CD4-positive, alpha-beta T cell (primary cell): ENCODE data around the gene GRIA4. TPM values are rescaled to one million over a fixed set of nuclear protein-coding genes. Genes with fewer than 3 reads are reported as not detected.

ENCODE experiments used
- ATAC-seq: fragments of 200-7000 bp; cut with Tn5 transposase; one replicate; pipeline ENCODE4 v1.10.0; 2022; ENCODE audit warnings: mild to moderate bottlenecking; ENCODE audit not compliant: poor library complexity
- CTCF ChIA-PET: fragments of 350-600 bp; sonication (Branson Sonifier 250); formaldehyde crosslinking; loops from one replicate; lab custom pipeline; 2021; ENCODE audit warnings: antibody characterized with exemption, inconsistent platforms; lab: Charles Lee
- POLR2A ChIA-PET: fragments of 350-600 bp; sonication (Branson Sonifier 250); formaldehyde crosslinking; loops from one replicate; lab custom pipeline; 2021; ENCODE audit warnings: antibody characterized with exemption, inconsistent platforms; lab: Charles Lee
- DNase-seq, 14 experiments: peaks; one replicate each; pipeline ENCODE4 v3.0.0-alpha.2; 2013 to 2020; ENCODE audit warnings: mixed read lengths in 2 of 14
- H3K27ac ChIP-seq, 2 donors: one replicate each; pipeline versions ENCODE4 v1.5.1 to v1.7.0; 2013; ENCODE audit warnings: low read length in 2 of 2, low read depth in 1 of 2, mild to moderate bottlenecking in 1 of 2
- H3K27me3 ChIP-seq, 2 experiments: 1 replicate in 1 of 2; 2 replicates in 1 of 2; pipeline versions ENCODE4 v1.6.1 to v1.7.0; 2013; ENCODE audit warnings: low read length in 2 of 2, control low read depth in 1 of 2, mild to moderate bottlenecking in 1 of 2, moderate library complexity in 1 of 2; ENCODE audit not compliant: insufficient read depth in 2 of 2, control insufficient read depth in 1 of 2
- H3K36me3 ChIP-seq: one replicate; pipeline ENCODE4 v1.6.1; 2013; ENCODE audit warnings: low read length, control low read depth; ENCODE audit not compliant: insufficient read depth
- H3K4me1 ChIP-seq: one replicate; pipeline ENCODE4 v1.6.1; 2013; ENCODE audit warnings: low read length, control low read depth; ENCODE audit not compliant: insufficient read depth
- H3K4me3 ChIP-seq: one replicate; pipeline ENCODE4 v1.5.1; 2013; ENCODE audit warnings: mild to moderate bottlenecking, low read length, moderate library complexity
- H3K9me3 ChIP-seq, 2 experiments: 1 replicate in 1 of 2; 2 replicates in 1 of 2; pipeline versions ENCODE4 v1.6.1 to v1.7.0; 2013; ENCODE audit warnings: low read length in 2 of 2, mild to moderate bottlenecking in 2 of 2, control low read depth in 1 of 2, moderate library complexity in 1 of 2; ENCODE audit not compliant: control insufficient read depth in 1 of 2, insufficient read depth in 1 of 2
- H3K27ac Mint-ChIP-seq: one replicate; pipeline ENCODE4 v1.8.0; 2020; ENCODE audit warnings: mixed read lengths
- H3K27me3 Mint-ChIP-seq: one replicate; pipeline ENCODE4 v1.8.0; 2021; ENCODE audit warnings: mixed read lengths
- H3K36me3 Mint-ChIP-seq: one replicate; pipeline ENCODE4 v1.8.0; 2021; ENCODE audit warnings: low read depth, mixed read lengths
- H3K4me1 Mint-ChIP-seq: one replicate; pipeline ENCODE4 v1.8.0; 2021; ENCODE audit warnings: low read depth, mixed read lengths
- H3K4me3 Mint-ChIP-seq: one replicate; pipeline ENCODE4 v1.8.0; 2020; ENCODE audit warnings: mild to moderate bottlenecking, mixed read lengths
- H3K9me3 Mint-ChIP-seq: one replicate; pipeline ENCODE4 v1.8.0; 2020; ENCODE audit warnings: mixed read lengths
- intact Hi-C, 2 experiments: fragments of 100-400 bp; cut with DNase I in 1 of 2; cut with micrococcal nuclease in 1 of 2; formaldehyde crosslinking; loops; one replicate each; pipeline versions ENCODE4 v1.15.1 to v1.9.0; 2023 to 2025; cut with DNase I, micrococcal nuclease
- total RNA-seq, 174 experiments: library from RNA in 2 of 174; stranded (reverse) in 2 of 174; gene quantifications; one replicate each; pipeline ENCODE4 v1.2.3 and lab custom pipeline; 2021 to 2026
- TF ChIP-seq, protein P1 (sequence below): fragments of 200-600 bp; IDR thresholded peaks from one replicate; pipeline ENCODE4 v1.8.0; 2022; ENCODE audit warnings: antibody characterized with exemption, mild to moderate bottlenecking

The GRIA4 gene
- total RNA-seq, 2 experiments from 2014 or later: not detected

DNA sequence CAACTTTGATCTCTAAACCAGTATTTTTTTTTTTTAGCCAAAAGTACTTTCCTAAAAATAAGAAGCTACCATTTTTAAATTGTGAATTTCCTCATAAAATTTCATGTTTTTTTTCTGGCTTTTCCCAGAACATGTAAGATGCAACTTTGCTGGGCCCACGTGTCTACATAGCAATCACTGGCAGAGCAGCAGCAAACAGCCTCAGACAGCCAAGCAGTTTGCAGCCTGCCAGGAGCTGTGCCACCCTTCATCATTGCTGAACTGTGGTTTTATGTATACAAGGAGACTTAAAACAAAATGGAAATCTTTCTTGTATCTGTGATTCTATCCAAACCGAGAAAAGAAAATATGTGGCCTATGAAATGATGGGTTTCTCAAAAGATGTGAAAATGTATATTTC is 110.2 kb downstream of the GRIA4 start:
- H3K4me1 ChIP-seq: no peaks in the 10 kb centered on the region
- H3K9me3 Mint-ChIP-seq: no peaks in the 10 kb centered on the region
- ATAC-seq (no peak), DNase-seq (no peak)
- H3K36me3 Mint-ChIP-seq: no peaks in the 10 kb centered on the region
- CTCF ChIA-PET: no interaction called here
- no peaks in the 10 kb centered on the region for H3K27me3 ChIP-seq
- no peaks in the 10 kb centered on the region for H3K9me3 ChIP-seq
- no peak overlapping the region for H3K4me3 ChIP-seq
- TF ChIP-seq, protein P1, sequence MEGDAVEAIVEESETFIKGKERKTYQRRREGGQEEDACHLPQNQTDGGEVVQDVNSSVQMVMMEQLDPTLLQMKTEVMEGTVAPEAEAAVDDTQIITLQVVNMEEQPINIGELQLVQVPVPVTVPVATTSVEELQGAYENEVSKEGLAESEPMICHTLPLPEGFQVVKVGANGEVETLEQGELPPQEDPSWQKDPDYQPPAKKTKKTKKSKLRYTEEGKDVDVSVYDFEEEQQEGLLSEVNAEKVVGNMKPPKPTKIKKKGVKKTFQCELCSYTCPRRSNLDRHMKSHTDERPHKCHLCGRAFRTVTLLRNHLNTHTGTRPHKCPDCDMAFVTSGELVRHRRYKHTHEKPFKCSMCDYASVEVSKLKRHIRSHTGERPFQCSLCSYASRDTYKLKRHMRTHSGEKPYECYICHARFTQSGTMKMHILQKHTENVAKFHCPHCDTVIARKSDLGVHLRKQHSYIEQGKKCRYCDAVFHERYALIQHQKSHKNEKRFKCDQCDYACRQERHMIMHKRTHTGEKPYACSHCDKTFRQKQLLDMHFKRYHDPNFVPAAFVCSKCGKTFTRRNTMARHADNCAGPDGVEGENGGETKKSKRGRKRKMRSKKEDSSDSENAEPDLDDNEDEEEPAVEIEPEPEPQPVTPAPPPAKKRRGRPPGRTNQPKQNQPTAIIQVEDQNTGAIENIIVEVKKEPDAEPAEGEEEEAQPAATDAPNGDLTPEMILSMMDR: no peak
- H3K27ac Mint-ChIP-seq: no peak overlapping the region
- H3K4me1 Mint-ChIP-seq: no peaks in the 10 kb centered on the region
- POLR2A ChIA-PET: no interaction called here
- H3K4me3 Mint-ChIP-seq: no peak overlapping the region
- H3K27ac ChIP-seq: no peak overlapping the region
- no peaks in the 10 kb centered on the region for H3K36me3 ChIP-seq
- intact Hi-C loops: no loop called here
- H3K27me3 Mint-ChIP-seq: no peaks in the 10 kb centered on the region

DNA sequence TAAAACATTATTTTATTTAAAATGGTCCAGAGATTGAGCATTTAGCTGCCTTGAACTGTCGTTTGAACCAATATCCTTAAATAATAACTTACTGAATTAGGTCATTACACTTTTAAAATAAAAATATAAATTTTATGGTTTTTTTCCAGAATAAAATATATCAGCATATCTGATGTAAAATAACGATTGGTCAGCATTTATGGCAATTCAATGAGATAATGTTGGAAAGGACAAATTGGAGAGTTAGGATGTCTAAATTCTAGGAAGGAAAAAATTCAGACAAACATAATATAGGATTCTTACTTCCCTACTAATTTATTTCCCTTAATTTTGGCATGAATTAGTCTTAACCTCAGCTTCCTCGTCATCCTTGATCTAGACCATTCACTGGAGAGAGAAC is 113.4 kb downstream of the GRIA4 start:
- no peak overlapping the region for H3K27ac ChIP-seq
- intact Hi-C loops: no loop called here
- no peak for ATAC-seq
- ChIA-PET POLR2A (no interaction called here), CTCF (no interaction called here)
- Mint-ChIP-seq H3K36me3 (no peaks in the 10 kb centered on the region), H3K4me1 (no peaks in the 10 kb centered on the region), H3K9me3 (peaks cover under 1% of the 10 kb centered on the region), H3K27ac (no peak overlapping the region), H3K4me3 (no peak overlapping the region), H3K27me3 (no peaks in the 10 kb centered on the region)
- peaks cover 0 to 4% of the 10 kb centered on the region in 2 experiments for H3K9me3 ChIP-seq
- no peaks in the 10 kb centered on the region for H3K36me3 ChIP-seq
- no peaks in the 10 kb centered on the region for H3K27me3 ChIP-seq
- TF ChIP-seq, protein P1: no peak
- H3K4me1 ChIP-seq: no peaks in the 10 kb centered on the region
- DNase-seq: no peak
- no peak overlapping the region for H3K4me3 ChIP-seq

DNA sequence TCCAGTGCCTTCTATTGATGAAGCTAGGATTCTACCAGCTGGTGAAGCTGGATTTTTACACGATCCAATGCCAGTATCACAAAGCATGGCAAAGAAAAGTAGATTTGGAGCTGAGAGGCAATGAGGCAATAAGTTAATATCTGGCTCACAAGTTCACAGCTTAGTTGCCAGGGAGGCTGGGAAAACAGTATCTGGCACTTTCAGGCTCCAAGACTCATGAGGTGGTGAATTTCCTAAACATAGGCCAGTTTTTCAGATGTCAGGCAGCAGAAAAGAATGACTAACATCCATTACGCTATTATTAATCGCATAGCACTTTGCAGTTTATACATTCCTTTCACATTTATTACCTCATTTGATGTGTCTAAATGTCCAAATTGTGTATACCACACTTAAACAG is 122.7 kb downstream of the GRIA4 start:
- H3K4me3 Mint-ChIP-seq: no peak overlapping the region
- intact Hi-C loops: no loop called here
- CTCF ChIA-PET: no interaction called here
- H3K27me3 ChIP-seq: no peaks in the 10 kb centered on the region
- no peaks in the 10 kb centered on the region for H3K36me3 ChIP-seq
- TF ChIP-seq, protein P1: no peak
- H3K27ac ChIP-seq: no peak overlapping the region
- no peaks in the 10 kb centered on the region for H3K4me1 Mint-ChIP-seq
- no peak for ATAC-seq
- H3K9me3 ChIP-seq: no peaks in the 10 kb centered on the region
- no peaks in the 10 kb centered on the region for H3K36me3 Mint-ChIP-seq
- H3K27ac Mint-ChIP-seq: no peak overlapping the region
- no peaks in the 10 kb centered on the region for H3K27me3 Mint-ChIP-seq
- H3K9me3 Mint-ChIP-seq: peaks cover 11% of the 10 kb centered on the region
- POLR2A ChIA-PET: no interaction called here
- H3K4me1 ChIP-seq: no peaks in the 10 kb centered on the region
- no peak overlapping the region for H3K4me3 ChIP-seq
- no peak for DNase-seq
